ENCODE data around the gene RYR2.

- TF ChIP-seq CTCF (conservative IDR thresholded peaks at IDR 0.05; ENCODE audit: low read depth, low read length) (no peak), EZH2 (IDR thresholded peaks at IDR 0.05; ENCODE audit: borderline replicate concordance, low read depth, low read length, poor library complexity, severe bottlenecking) (no peak)
These were observed 12.0 kb upstream of the RYR2 start for GRCh38 chr1:237029850-237030535.

Data from A673 (cell line).